HepG2 (cell line): Measurements from ENCODE around the gene STX1B. TPM values are rescaled to one million over a fixed set of nuclear protein-coding genes. Genes with fewer than 3 reads are reported as not detected.

Experiments
- CBX5 ChIP-seq: sonication (generic); formaldehyde crosslinking; IDR thresholded peaks from 2 replicates; pipeline ENCODE4 v1.4.0; 2020; ENCODE audit warnings: missing genetic modification reagents, borderline replicate concordance
- EEA1 ChIP-seq: sonication (generic); formaldehyde crosslinking; IDR thresholded peaks from 2 replicates; pipeline ENCODE4 v1.5.1; 2020; ENCODE audit warnings: mild to moderate bottlenecking, missing genetic modification reagents, borderline replicate concordance
- KDM5B ChIP-seq: sonication (generic); formaldehyde crosslinking; IDR thresholded peaks from 2 replicates; pipeline ENCODE4 v1.4.0; 2020; ENCODE audit warnings: missing genetic modification reagents, mild to moderate bottlenecking, borderline replicate concordance
- MTA1 ChIP-seq: sonication (generic); formaldehyde crosslinking; IDR thresholded peaks from 2 replicates; pipeline ENCODE4 v1.4.0; 2020; ENCODE audit warnings: missing genetic modification reagents, mild to moderate bottlenecking, borderline replicate concordance
- POGZ ChIP-seq: sonication (generic); formaldehyde crosslinking; IDR thresholded peaks from 2 replicates; pipeline ENCODE4 v1.4.0; 2020; ENCODE audit warnings: mild to moderate bottlenecking, missing genetic modification reagents
- RFX1 ChIP-seq: fragments of 450-650 bp; IDR thresholded peaks from 2 replicates; pipeline ENCODE4 v1.6.1; 2017
- TCF12 ChIP-seq, 2 experiments: fragments of 450-650 bp in 1 of 2; sonication (generic) in 1 of 2; formaldehyde crosslinking in 1 of 2; IDR thresholded peaks; 2 replicates each; pipeline versions ENCODE4 v1.6.1 to v1.8.0; 2017 to 2022; ENCODE audit warnings: antibody characterized with exemption in 1 of 2, mild to moderate bottlenecking in 1 of 2, missing genetic modification reagents in 1 of 2, moderate library complexity in 1 of 2
- TCF7 ChIP-seq: sonication (generic); IDR thresholded peaks from 2 replicates; pipeline ENCODE4 v1.6.1; 2016; ENCODE audit warnings: antibody characterized with exemption, low read depth
- ZNF101 ChIP-seq: sonication (generic); formaldehyde crosslinking; IDR thresholded peaks from 2 replicates; pipeline ENCODE4 v1.4.0; 2020; ENCODE audit warnings: mild to moderate bottlenecking, low read depth, missing genetic modification reagents, borderline replicate concordance
- ZNF121 ChIP-seq: sonication (generic); formaldehyde crosslinking; IDR thresholded peaks from 2 replicates; pipeline ENCODE4 v1.5.0; 2020; ENCODE audit warnings: mild to moderate bottlenecking, missing genetic modification reagents
- ZNF207 ChIP-seq: fragments of 450-650 bp; IDR thresholded peaks from 2 replicates; pipeline ENCODE4 v1.6.1; 2016; ENCODE audit warnings: antibody characterized with exemption, borderline replicate concordance
- ZNF326 ChIP-seq: sonication (generic); formaldehyde crosslinking; IDR thresholded peaks from 2 replicates; pipeline ENCODE4 v1.4.0; 2020; ENCODE audit warnings: missing genetic modification reagents, borderline replicate concordance
- ZNF33A ChIP-seq: sonication (generic); formaldehyde crosslinking; IDR thresholded peaks from 2 replicates; pipeline ENCODE4 v1.5.1; 2020; ENCODE audit warnings: missing genetic modification reagents, mild to moderate bottlenecking, moderate library complexity, borderline replicate concordance
- ZNF432 ChIP-seq: sonication (generic); formaldehyde crosslinking; IDR thresholded peaks from 2 replicates; pipeline ENCODE4 v1.5.0; 2020; ENCODE audit warnings: missing genetic modification reagents, mild to moderate bottlenecking, borderline replicate concordance
- ZNF513 ChIP-seq: sonication (generic); formaldehyde crosslinking; conservative IDR thresholded peaks from 2 replicates; pipeline ENCODE4 v1.5.0; 2020; ENCODE audit warnings: missing genetic modification reagents
- ZNF740 ChIP-seq: sonication (generic); formaldehyde crosslinking; IDR thresholded peaks from 2 replicates; pipeline ENCODE4 v1.4.0; 2020; ENCODE audit warnings: missing genetic modification reagents
- ZNF747 ChIP-seq: sonication (generic); formaldehyde crosslinking; IDR thresholded peaks from 2 replicates; pipeline ENCODE4 v1.8.1; 2023; ENCODE audit warnings: missing genetic modification reagents, mild to moderate bottlenecking, borderline replicate concordance
- ZNF839 ChIP-seq: sonication (generic); formaldehyde crosslinking; IDR thresholded peaks from 2 replicates; pipeline ENCODE4 v1.4.0; 2020; ENCODE audit warnings: missing genetic modification reagents, mild to moderate bottlenecking, borderline replicate concordance
- polyA plus RNA-seq, 8 experiments: library from polyadenylated mRNA; depleted of rRNA in 3 of 8; stranded (reverse) in 7 of 8; unstranded in 1 of 8; fragments of >200 nt; fragmentation: Illumina TruSeq in 4 of 8; extraction: Trizol in 4 of 8; gene quantifications; 2 replicates each; pipeline versions ENCODE4 v1.2.1 to v1.2.3, GENCODE V29; 2011 to 2016; ENCODE audit warnings: low read depth in 4 of 8, missing spikeins in 1 of 8, mixed read lengths in 1 of 8; ENCODE audit not compliant: insufficient read depth in 1 of 8
- total RNA-seq, 5 experiments: library from RNA; depleted of rRNA; stranded (reverse); fragments of >200 nt; fragmentation: Illumina TruSeq; extraction: Trizol; gene quantifications; 2 replicates each; pipeline ENCODE4 v1.2.3, GENCODE V29; 2016; ENCODE audit warnings: low read depth in 1 of 5
- TF ChIP-seq, protein P1 (sequence below): sonication (generic); formaldehyde crosslinking; IDR thresholded peaks from 2 replicates; pipeline ENCODE4 v1.5.0; 2020; ENCODE audit warnings: missing genetic modification reagents, mild to moderate bottlenecking, borderline replicate concordance
- TF ChIP-seq, protein P2 (sequence below): sonication (generic); formaldehyde crosslinking; IDR thresholded peaks from 2 replicates; pipeline ENCODE4 v1.4.0; 2020; ENCODE audit warnings: mild to moderate bottlenecking, missing genetic modification reagents
- TF ChIP-seq, protein P3 (sequence below): IDR thresholded peaks from 2 replicates; pipeline ENCODE4 v1.6.1; 2016
- TF ChIP-seq, protein P4 (sequence below): sonication (generic); formaldehyde crosslinking; IDR thresholded peaks from 2 replicates; pipeline ENCODE4 v1.5.1; 2020; ENCODE audit warnings: mild to moderate bottlenecking, moderate library complexity, missing genetic modification reagents

Gene STX1B
- total and polyA plus RNA-seq, 2 of the 13 experiments (the other 11 are each of a cell fraction or from before 2014, with no cell fraction given), result 2.1 to 3.0 TPM

- TF ChIP-seq, protein P1, sequence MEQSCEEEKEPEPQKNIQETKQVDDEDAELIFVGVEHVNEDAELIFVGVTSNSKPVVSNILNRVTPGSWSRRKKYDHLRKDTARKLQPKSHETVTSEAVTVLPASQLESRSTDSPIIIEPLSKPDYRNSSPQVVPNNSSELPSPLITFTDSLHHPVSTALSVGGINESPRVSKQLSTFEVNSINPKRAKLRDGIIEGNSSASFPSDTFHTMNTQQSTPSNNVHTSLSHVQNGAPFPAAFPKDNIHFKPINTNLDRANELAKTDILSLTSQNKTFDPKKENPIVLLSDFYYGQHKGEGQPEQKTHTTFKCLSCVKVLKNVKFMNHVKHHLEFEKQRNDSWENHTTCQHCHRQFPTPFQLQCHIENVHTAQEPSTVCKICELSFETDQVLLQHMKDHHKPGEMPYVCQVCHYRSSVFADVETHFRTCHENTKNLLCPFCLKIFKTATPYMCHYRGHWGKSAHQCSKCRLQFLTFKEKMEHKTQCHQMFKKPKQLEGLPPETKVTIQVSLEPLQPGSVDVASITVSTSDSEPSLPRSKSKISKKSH (CRISPR knock-in tag), result peak; percentile 89; the same call in 1 of the 2 replicates
- TF ChIP-seq ZNF121 (CRISPR knock-in tag) (peak; percentile 73), ZNF839 (CRISPR knock-in tag) (0 out of 2 replicates have a peak, but pooled peaks have one; percentile 79), ZNF513 (CRISPR knock-in tag) (0 out of 2 replicates have a peak, but pooled peaks have one; percentile 72), TCF12 (IDR thresholded peaks at IDR 0.05) (no peak), TCF12 (CRISPR knock-in tag; IDR thresholded peaks at IDR 0.05) (no peak), CBX5 (CRISPR knock-in tag) (no peak), ZNF432 (CRISPR knock-in tag) (no peak), ZNF207 (no peak), KDM5B (peak; percentile 73), MTA1 (CRISPR knock-in tag) (no peak; the same call in 1 of the 2 replicates), ZNF326 (CRISPR knock-in tag) (no peak), RFX1 (no peak), ZNF747 (CRISPR knock-in tag) (peak; percentile 80), ZNF101 (0 out of 2 replicates have a peak, but pooled peaks have one; percentile 45), EEA1 (CRISPR knock-in tag) (peak; percentile 81), ZNF740 (CRISPR knock-in tag) (0 out of 2 replicates have a peak, but pooled peaks have one; percentile 40), TCF7 (no peak), ZNF33A (CRISPR knock-in tag) (no peak), POGZ (CRISPR knock-in tag) (peak; percentile 67)
- TF ChIP-seq, protein P2, sequence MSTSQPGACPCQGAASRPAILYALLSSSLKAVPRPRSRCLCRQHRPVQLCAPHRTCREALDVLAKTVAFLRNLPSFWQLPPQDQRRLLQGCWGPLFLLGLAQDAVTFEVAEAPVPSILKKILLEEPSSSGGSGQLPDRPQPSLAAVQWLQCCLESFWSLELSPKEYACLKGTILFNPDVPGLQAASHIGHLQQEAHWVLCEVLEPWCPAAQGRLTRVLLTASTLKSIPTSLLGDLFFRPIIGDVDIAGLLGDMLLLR (CRISPR knock-in tag), result peak; percentile 49; the same call in 1 of the 2 replicates
- TF ChIP-seq, protein P3, sequence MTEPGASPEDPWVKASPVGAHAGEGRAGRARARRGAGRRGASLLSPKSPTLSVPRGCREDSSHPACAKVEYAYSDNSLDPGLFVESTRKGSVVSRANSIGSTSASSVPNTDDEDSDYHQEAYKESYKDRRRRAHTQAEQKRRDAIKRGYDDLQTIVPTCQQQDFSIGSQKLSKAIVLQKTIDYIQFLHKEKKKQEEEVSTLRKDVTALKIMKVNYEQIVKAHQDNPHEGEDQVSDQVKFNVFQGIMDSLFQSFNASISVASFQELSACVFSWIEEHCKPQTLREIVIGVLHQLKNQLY (CRISPR knock-in tag), result no peak; the same call in 1 of the 2 replicates
- TF ChIP-seq, protein P4, sequence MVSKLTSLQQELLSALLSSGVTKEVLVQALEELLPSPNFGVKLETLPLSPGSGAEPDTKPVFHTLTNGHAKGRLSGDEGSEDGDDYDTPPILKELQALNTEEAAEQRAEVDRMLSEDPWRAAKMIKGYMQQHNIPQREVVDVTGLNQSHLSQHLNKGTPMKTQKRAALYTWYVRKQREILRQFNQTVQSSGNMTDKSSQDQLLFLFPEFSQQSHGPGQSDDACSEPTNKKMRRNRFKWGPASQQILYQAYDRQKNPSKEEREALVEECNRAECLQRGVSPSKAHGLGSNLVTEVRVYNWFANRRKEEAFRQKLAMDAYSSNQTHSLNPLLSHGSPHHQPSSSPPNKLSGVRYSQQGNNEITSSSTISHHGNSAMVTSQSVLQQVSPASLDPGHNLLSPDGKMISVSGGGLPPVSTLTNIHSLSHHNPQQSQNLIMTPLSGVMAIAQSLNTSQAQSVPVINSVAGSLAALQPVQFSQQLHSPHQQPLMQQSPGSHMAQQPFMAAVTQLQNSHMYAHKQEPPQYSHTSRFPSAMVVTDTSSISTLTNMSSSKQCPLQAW (CRISPR knock-in tag), result peak; percentile 88
Observed at GRCh38 chr16:30985401-30986128, 24.9 kb downstream of the STX1B start (continued).
